ENCODE measurements around the gene BMP6. TPM values are rescaled to one million over a fixed set of nuclear protein-coding genes. Genes with fewer than 3 reads are reported as not detected.

Gene BMP6
- total RNA-seq, 3 donors from 2014 or later: 3.5 to 11.1 (median 6.2) TPM

DNA sequence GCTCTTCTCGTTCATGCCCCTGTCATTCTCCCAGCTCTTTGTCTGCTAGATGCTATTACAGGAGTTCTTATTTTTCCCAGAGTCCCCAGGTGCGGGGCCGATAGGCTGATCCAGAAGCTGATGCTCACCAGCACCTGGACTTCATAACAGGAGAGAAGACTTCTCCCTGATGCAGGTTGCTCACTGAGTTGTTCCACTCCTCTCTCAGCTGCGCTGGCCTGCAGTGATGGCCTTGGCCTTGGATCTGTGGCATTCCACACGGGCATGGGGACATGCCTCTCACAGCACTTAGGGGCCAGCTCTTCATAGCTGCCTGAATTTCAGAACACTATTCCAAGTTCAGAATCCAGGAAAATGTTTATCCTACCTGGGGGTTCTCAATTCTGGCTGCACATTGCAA, 191.8 kb downstream of the BMP6 start:
- intact Hi-C loops (cut with DNase I; ENCODE audit: low total_unique reads): no loop called here
- Histone ChIP-seq H3K36me3 (no peaks in the 10 kb centered on the region), H3K9me3 (no peaks in the 10 kb centered on the region), H3K27me3 (no peaks in the 10 kb centered on the region), H3K4me1 (no peaks in the 10 kb centered on the region), H3K27ac (no peak overlapping the region), H3K4me3 (no peak overlapping the region)
- no peak for TF ChIP-seq POLR2A (IDR thresholded peaks at IDR 0.05)
- TF ChIP-seq, protein P1, sequence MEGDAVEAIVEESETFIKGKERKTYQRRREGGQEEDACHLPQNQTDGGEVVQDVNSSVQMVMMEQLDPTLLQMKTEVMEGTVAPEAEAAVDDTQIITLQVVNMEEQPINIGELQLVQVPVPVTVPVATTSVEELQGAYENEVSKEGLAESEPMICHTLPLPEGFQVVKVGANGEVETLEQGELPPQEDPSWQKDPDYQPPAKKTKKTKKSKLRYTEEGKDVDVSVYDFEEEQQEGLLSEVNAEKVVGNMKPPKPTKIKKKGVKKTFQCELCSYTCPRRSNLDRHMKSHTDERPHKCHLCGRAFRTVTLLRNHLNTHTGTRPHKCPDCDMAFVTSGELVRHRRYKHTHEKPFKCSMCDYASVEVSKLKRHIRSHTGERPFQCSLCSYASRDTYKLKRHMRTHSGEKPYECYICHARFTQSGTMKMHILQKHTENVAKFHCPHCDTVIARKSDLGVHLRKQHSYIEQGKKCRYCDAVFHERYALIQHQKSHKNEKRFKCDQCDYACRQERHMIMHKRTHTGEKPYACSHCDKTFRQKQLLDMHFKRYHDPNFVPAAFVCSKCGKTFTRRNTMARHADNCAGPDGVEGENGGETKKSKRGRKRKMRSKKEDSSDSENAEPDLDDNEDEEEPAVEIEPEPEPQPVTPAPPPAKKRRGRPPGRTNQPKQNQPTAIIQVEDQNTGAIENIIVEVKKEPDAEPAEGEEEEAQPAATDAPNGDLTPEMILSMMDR (IDR thresholded peaks at IDR 0.05): no peak
- no peak for TF ChIP-seq POLR2AphosphoS5 (IDR thresholded peaks at IDR 0.05)
- DNase-seq (ENCODE audit: low spot score in 2 of 2): no peak

DNA sequence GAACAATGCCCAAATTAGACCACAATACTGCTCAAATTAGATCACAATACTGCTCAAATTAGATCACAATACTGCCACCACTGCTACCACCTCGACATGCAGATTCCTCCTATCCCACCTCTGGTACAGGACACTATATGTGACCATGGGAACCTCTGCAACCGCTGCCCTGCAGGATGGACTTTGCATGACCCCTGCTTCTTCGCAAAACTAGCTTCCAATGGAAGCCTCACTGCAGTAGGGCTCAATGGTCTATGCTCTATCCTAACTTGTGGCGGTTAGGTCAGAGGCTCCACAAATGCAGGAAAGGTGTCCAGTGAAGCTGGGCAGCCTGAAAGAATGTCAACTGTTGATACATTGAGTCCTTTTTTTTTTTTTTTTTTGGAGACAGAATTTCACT, 192.5 kb downstream of the BMP6 start:
- DNase-seq (ENCODE audit: low spot score in 2 of 2): no peak
- H3K4me1 ChIP-seq: no peaks in the 10 kb centered on the region
- no peaks in the 10 kb centered on the region for H3K27me3 ChIP-seq
- TF ChIP-seq, protein P1 (IDR thresholded peaks at IDR 0.05): no peak
- TF ChIP-seq POLR2AphosphoS5 (IDR thresholded peaks at IDR 0.05): no peak
- no peak for TF ChIP-seq POLR2A (IDR thresholded peaks at IDR 0.05)
- no peak overlapping the region for H3K4me3 ChIP-seq
- intact Hi-C loops (cut with DNase I; ENCODE audit: low total_unique reads): no loop called here
- H3K27ac ChIP-seq: no peak overlapping the region
- H3K9me3 ChIP-seq: no peaks in the 10 kb centered on the region
- H3K36me3 ChIP-seq: no peaks in the 10 kb centered on the region

DNA sequence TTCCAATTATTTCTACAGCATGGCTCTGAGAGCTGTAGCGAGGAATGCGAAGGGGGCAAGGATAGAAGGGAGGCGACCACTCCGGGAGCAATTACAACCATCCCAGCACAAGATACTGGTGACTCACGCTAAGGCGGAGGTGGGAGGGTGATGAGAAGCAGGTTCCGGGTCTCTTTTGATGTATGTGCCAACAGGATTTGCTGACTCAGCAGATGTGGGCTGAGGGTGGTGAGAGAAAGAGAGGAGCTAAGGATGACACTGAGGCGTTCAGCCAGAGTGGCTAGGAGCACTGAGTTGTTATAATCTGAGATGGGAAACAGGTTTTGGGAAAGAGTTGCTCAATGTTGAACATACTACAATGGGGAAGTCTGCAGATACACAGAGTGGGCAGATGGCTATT, 194.0 kb downstream of the BMP6 start:
- H3K4me1 ChIP-seq: no peaks in the 10 kb centered on the region
- H3K27ac ChIP-seq: no peak overlapping the region
- no peaks in the 10 kb centered on the region for H3K27me3 ChIP-seq
- H3K4me3 ChIP-seq: no peak overlapping the region
- H3K9me3 ChIP-seq: peaks cover 0 to 5% of the 10 kb centered on the region in 2 donors
- no peak for TF ChIP-seq POLR2AphosphoS5 (IDR thresholded peaks at IDR 0.05)
- no peak for TF ChIP-seq POLR2A (IDR thresholded peaks at IDR 0.05)
- TF ChIP-seq, protein P1 (IDR thresholded peaks at IDR 0.05): no peak
- intact Hi-C loops (cut with DNase I; ENCODE audit: low total_unique reads): no loop called here
- no peaks in the 10 kb centered on the region for H3K36me3 ChIP-seq
- no peak for DNase-seq (ENCODE audit: low spot score in 2 of 2)

DNA sequence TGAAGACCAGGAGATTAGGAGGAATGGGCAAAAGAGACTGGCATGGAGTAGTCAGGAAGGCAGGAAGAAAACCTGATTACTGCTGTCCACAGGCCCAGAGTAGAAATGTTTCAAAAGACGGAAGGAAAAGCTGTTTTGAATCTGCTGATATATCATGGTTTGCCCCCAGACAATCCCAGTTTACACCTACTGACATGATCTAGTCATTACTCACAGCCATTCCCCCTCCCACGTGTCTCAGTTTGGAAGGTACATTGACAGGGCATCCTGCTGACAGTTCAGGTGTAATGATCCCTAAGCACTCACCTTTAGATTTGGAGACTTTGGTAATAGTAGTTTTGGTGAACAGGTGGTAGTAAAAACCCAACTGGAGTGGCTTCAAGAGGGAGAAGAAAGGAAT, 194.5 kb downstream of the BMP6 start:
- Histone ChIP-seq H3K4me3 (no peak overlapping the region), H3K36me3 (no peaks in the 10 kb centered on the region), H3K27me3 (no peaks in the 10 kb centered on the region), H3K27ac (no peak overlapping the region), H3K9me3 (peaks cover under 1 to 5% of the 10 kb centered on the region in 2 donors), H3K4me1 (no peaks in the 10 kb centered on the region)
- TF ChIP-seq POLR2A (IDR thresholded peaks at IDR 0.05) (no peak), POLR2AphosphoS5 (IDR thresholded peaks at IDR 0.05) (no peak)
- TF ChIP-seq, protein P1 (IDR thresholded peaks at IDR 0.05): no peak
- no peak for DNase-seq (ENCODE audit: low spot score in 2 of 2)
- intact Hi-C loops (cut with DNase I; ENCODE audit: low total_unique reads): no loop called here

DNA sequence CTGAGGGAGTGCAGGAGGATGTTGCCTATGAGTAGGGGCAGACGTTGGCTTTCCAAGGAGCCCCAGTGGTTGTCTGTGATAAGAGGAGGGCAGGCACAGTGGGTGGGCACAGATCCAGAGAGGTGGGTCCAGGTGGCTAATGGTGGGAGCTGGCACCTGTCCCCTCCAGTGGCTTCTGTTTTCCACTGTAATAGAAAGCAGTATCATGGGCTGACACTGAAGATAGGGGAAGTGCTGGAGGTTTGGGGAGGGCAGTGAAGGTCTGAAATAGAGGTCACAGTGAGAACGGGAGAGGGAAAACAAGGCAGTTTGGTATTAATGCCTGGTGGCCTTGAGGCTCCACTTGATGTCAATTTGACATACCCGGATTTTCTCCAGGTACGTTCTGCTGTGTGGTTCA, 195.1 kb downstream of the BMP6 start:
- Histone ChIP-seq H3K4me3 (no peak overlapping the region), H3K36me3 (no peaks in the 10 kb centered on the region), H3K4me1 (no peaks in the 10 kb centered on the region), H3K27ac (no peak overlapping the region), H3K27me3 (no peaks in the 10 kb centered on the region), H3K9me3 (peaks cover 5 to 9% of the 10 kb centered on the region in 2 donors)
- TF ChIP-seq, protein P1 (IDR thresholded peaks at IDR 0.05): no peak
- TF ChIP-seq POLR2A (IDR thresholded peaks at IDR 0.05): no peak
- no peak for TF ChIP-seq POLR2AphosphoS5 (IDR thresholded peaks at IDR 0.05)
- DNase-seq (ENCODE audit: low spot score in 2 of 2): no peak
- intact Hi-C loops (cut with DNase I; ENCODE audit: low total_unique reads): no loop called here

All from breast epithelium (tissue), 4 donors.